H1 (cell line): ENCODE measurements around the gene PRKAR2B. TPM values are rescaled to one million over a fixed set of nuclear protein-coding genes. Genes with fewer than 3 reads are reported as not detected.

Experiments
- CTCF ChIA-PET: fragments of 300-600 bp; sonication (Branson Sonifier 250); formaldehyde crosslinking; loops from one replicate; lab custom pipeline; 2021; ENCODE audit not compliant: partially characterized antibody; lab: Charles Lee
- POLR2A ChIA-PET: fragments of 300-600 bp; sonication (Branson Sonifier 250); formaldehyde crosslinking; loops from one replicate; lab custom pipeline; 2021; ENCODE audit warnings: inconsistent platforms; ENCODE audit not compliant: partially characterized antibody; lab: Charles Lee
- DNase-seq, 2 experiments: peaks; one replicate each; pipeline versions ENCODE4 v3.0.0 to v3.0.0-alpha.2; 2010 to 2022; ENCODE audit warnings: low spot score in 2 of 2, low read depth in 1 of 2, mixed read lengths in 1 of 2
- FAIRE-seq: peaks from 2 replicates; lab custom pipeline; 2011; peaks lifted over from hg19 to GRCh38; lab: Jason Lieb, UNC
- H2AFZ ChIP-seq: 2 replicates; pipeline ENCODE4 v1.8.1; 2012; ENCODE audit warnings: low read length, inconsistent platforms
- H2AK5ac ChIP-seq: 2 replicates; pipeline ENCODE4 v1.6.1; 2013; ENCODE audit warnings: low read depth, low read length
- H2BK120ac ChIP-seq: replicated peaks from 2 replicates; pipeline ENCODE3; 2013; ENCODE audit warnings: low read depth, low read length, inconsistent platforms
- H2BK12ac ChIP-seq: 2 replicates; pipeline ENCODE4 v1.6.1; 2013; ENCODE audit warnings: low read depth, low read length
- H2BK15ac ChIP-seq: 2 replicates; pipeline ENCODE4 v1.6.1; 2013; ENCODE audit warnings: low read length
- H2BK20ac ChIP-seq: 2 replicates; pipeline ENCODE4 v1.6.1; 2013; ENCODE audit warnings: low read length
- H2BK5ac ChIP-seq: 2 replicates; pipeline ENCODE4 v1.6.1; 2013; ENCODE audit warnings: low read depth, low read length
- H3K14ac ChIP-seq: 2 replicates; pipeline ENCODE4 v1.6.1; 2013; ENCODE audit warnings: inconsistent platforms; ENCODE audit not compliant: insufficient read length
- H3K18ac ChIP-seq: 2 replicates; pipeline ENCODE4 v1.6.1; 2013; ENCODE audit warnings: low read length; ENCODE audit errors: extremely low read depth
- H3K23ac ChIP-seq: 2 replicates; pipeline ENCODE4 v1.6.1; 2013; ENCODE audit warnings: inconsistent platforms; ENCODE audit not compliant: insufficient read length
- H3K23me2 ChIP-seq: 2 replicates; pipeline ENCODE4 v1.6.1; 2013; ENCODE audit warnings: low read depth, low read length
- H3K27ac ChIP-seq: 2 replicates; pipeline ENCODE4 v1.6.1; 2011; ENCODE audit warnings: low read depth, low read length, inconsistent platforms
- H3K27me3 ChIP-seq, 4 experiments: replicated peaks in 1 of 4; 1 replicate in 1 of 4; 2 replicates in 3 of 4; pipeline versions ENCODE4 v1.6.1 to v1.8.1; 2011 to 2013; ENCODE audit warnings: low read length in 3 of 4, mild to moderate bottlenecking in 3 of 4, inconsistent platforms in 2 of 4, mixed read lengths in 2 of 4, moderate library complexity in 1 of 4; ENCODE audit not compliant: control insufficient read depth in 3 of 4, insufficient read depth in 3 of 4; ENCODE audit errors: extremely low read depth in 1 of 4
- H3K36me3 ChIP-seq, 4 experiments: 2 replicates each; pipeline versions ENCODE4 v1.6.1 to v1.8.1; 2011 to 2013; ENCODE audit warnings: mild to moderate bottlenecking in 4 of 4, low read length in 3 of 4, moderate library complexity in 2 of 4, control low read depth in 1 of 4, inconsistent platforms in 1 of 4; ENCODE audit not compliant: insufficient read depth in 4 of 4, control insufficient read depth in 2 of 4
- H3K4ac ChIP-seq: replicated peaks from 2 replicates; pipeline ENCODE3; 2013; ENCODE audit warnings: low read length, low read depth, mixed read lengths, inconsistent platforms; ENCODE audit not compliant: insufficient read length
- H3K4me1 ChIP-seq, 4 experiments: replicated peaks in 1 of 4; 1 replicate in 1 of 4; 2 replicates in 3 of 4; pipeline versions ENCODE4 v1.6.1 to v1.8.1; 2011 to 2013; ENCODE audit warnings: low read length in 3 of 4, inconsistent platforms in 2 of 4, mixed read lengths in 1 of 4; ENCODE audit not compliant: insufficient read depth in 4 of 4, control insufficient read depth in 3 of 4
- H3K4me2 ChIP-seq, 2 experiments: 2 replicates each; pipeline versions ENCODE4 v1.6.1 to v1.8.1; 2011 to 2013; ENCODE audit warnings: low read depth in 2 of 2, low read length in 2 of 2, control low read depth in 1 of 2, inconsistent platforms in 1 of 2, mild to moderate bottlenecking in 1 of 2; ENCODE audit not compliant: insufficient read depth in 1 of 2
- H3K4me3 ChIP-seq, 4 experiments: fragments of 200-600, 300-600 bp in 1 of 4; sonication (generic), shearing (Covaris generic), sonication (Bioruptor Twin) in 1 of 4; 2 replicates each; pipeline versions ENCODE4 v1.5.1 to v1.8.1; 2011 to 2016; ENCODE audit warnings: low read length in 4 of 4, low read depth in 3 of 4, control low read depth in 2 of 4, inconsistent platforms in 2 of 4, mild to moderate bottlenecking in 2 of 4, mixed read lengths in 1 of 4, moderate library complexity in 1 of 4; ENCODE audit not compliant: insufficient read depth in 2 of 4; ENCODE audit errors: extremely low read depth in 1 of 4
- H3K56ac ChIP-seq: replicated peaks from 2 replicates; pipeline ENCODE3; 2013; ENCODE audit warnings: low read depth, mild to moderate bottlenecking, mixed read lengths, low read length, inconsistent platforms; ENCODE audit not compliant: insufficient read length
- H3K79me1 ChIP-seq: 2 replicates; pipeline ENCODE4 v1.6.1; 2013; ENCODE audit warnings: low read depth, low read length, control low read depth
- H3K79me2 ChIP-seq, 2 experiments: 2 replicates each; pipeline versions ENCODE4 v1.6.1 to v1.8.1; 2012 to 2013; ENCODE audit warnings: low read length in 2 of 2, mild to moderate bottlenecking in 2 of 2, inconsistent platforms in 1 of 2; ENCODE audit not compliant: insufficient read depth in 2 of 2, control insufficient read depth in 1 of 2
- H3K9ac ChIP-seq, 4 experiments: replicated peaks in 1 of 4; 1 replicate in 1 of 4; 2 replicates in 3 of 4; pipeline versions ENCODE4 v1.6.1 to v1.8.1; 2011 to 2013; ENCODE audit warnings: low read depth in 3 of 4, low read length in 3 of 4, control low read depth in 2 of 4, mild to moderate bottlenecking in 2 of 4, moderate library complexity in 2 of 4, inconsistent platforms in 1 of 4; ENCODE audit errors: extremely low read depth in 1 of 4
- H3K9me3 ChIP-seq, 2 experiments: 2 replicates each; pipeline versions ENCODE4 v1.6.1 to v1.8.1; 2012 to 2013; ENCODE audit warnings: mild to moderate bottlenecking in 2 of 2, moderate library complexity in 2 of 2, control low read depth in 1 of 2, inconsistent platforms in 1 of 2, low read depth in 1 of 2, low read length in 1 of 2, mixed read lengths in 1 of 2; ENCODE audit not compliant: insufficient read depth in 2 of 2
- H4K20me1 ChIP-seq, 2 experiments: replicated peaks in 1 of 2; 2 replicates each; pipeline versions ENCODE3 to v1.8.1; 2011 to 2013; ENCODE audit warnings: inconsistent platforms in 2 of 2, low read length in 2 of 2, mild to moderate bottlenecking in 1 of 2; ENCODE audit not compliant: insufficient read depth in 2 of 2, control insufficient read depth in 1 of 2
- H4K5ac ChIP-seq: 2 replicates; pipeline ENCODE4 v1.6.1; 2013; ENCODE audit warnings: low read length, low read depth, mixed read lengths, inconsistent platforms; ENCODE audit not compliant: insufficient read length
- H4K8ac ChIP-seq: 2 replicates; pipeline ENCODE4 v1.8.0; 2013; ENCODE audit warnings: mild to moderate bottlenecking, moderate library complexity, low read length, inconsistent platforms; ENCODE audit not compliant: insufficient read depth; ENCODE audit errors: extremely low read depth
- H4K91ac ChIP-seq: replicated peaks from 2 replicates; pipeline ENCODE3; 2013; ENCODE audit warnings: low read length, mixed read lengths, inconsistent platforms; ENCODE audit not compliant: insufficient read length
- CHD2 ChIP-seq: IDR thresholded peaks from 2 replicates; pipeline ENCODE4 v1.6.1; 2012; ENCODE audit warnings: low read length, improper control_type of control experiment
- CREB1 ChIP-seq: IDR thresholded peaks from 2 replicates; pipeline ENCODE4 v1.6.1; 2012; ENCODE audit warnings: inconsistent platforms
- EGR1 ChIP-seq: IDR thresholded peaks from 2 replicates; pipeline ENCODE4 v1.6.1; 2011; ENCODE audit warnings: low read depth, low read length, borderline replicate concordance
- EP300 ChIP-seq, 2 experiments: IDR thresholded peaks; 1 replicate in 1 of 2; 2 replicates in 1 of 2; pipeline ENCODE4 v1.6.1; 2011 to 2012; ENCODE audit warnings: low read depth in 2 of 2, low read length in 2 of 2, mild to moderate bottlenecking in 2 of 2, borderline replicate concordance in 1 of 2, inconsistent platforms in 1 of 2, moderate library complexity in 1 of 2
- GTF2F1 ChIP-seq: IDR thresholded peaks from 2 replicates; pipeline ENCODE4 v1.6.1; 2012; ENCODE audit warnings: low read depth, low read length, improper control_type of control experiment, borderline replicate concordance
- KDM1A ChIP-seq: fragments of 200-600, 300-600 bp; sonication (generic); IDR thresholded peaks from 2 replicates; pipeline ENCODE4 v1.7.1; 2016; ENCODE audit warnings: mild to moderate bottlenecking, low read length, borderline replicate concordance
- KDM4A ChIP-seq: IDR thresholded peaks from one replicate; pipeline ENCODE4 v1.7.1; 2012; ENCODE audit warnings: low read depth, mild to moderate bottlenecking, moderate library complexity, low read length, inconsistent platforms; ENCODE audit not compliant: severe bottlenecking
- KDM5A ChIP-seq: fragments of 200-600 bp; IDR thresholded peaks from 2 replicates; pipeline ENCODE4 v1.7.1; 2012; ENCODE audit warnings: mild to moderate bottlenecking, low read length, inconsistent platforms, mixed read lengths
- NANOG ChIP-seq: IDR thresholded peaks from 2 replicates; pipeline ENCODE4 v1.6.1; 2011; ENCODE audit warnings: low read length, low read depth, mild to moderate bottlenecking, inconsistent platforms; ENCODE audit not compliant: insufficient read depth, poor library complexity, severe bottlenecking
- RXRA ChIP-seq: IDR thresholded peaks from 2 replicates; pipeline ENCODE4 v1.6.1; 2011; ENCODE audit warnings: low read depth, mild to moderate bottlenecking, low read length, moderate library complexity; ENCODE audit not compliant: insufficient read depth
- SIX5 ChIP-seq: IDR thresholded peaks from 2 replicates; pipeline ENCODE4 v1.6.1; 2011; ENCODE audit warnings: mild to moderate bottlenecking, low read depth, low read length
- SP2 ChIP-seq: IDR thresholded peaks from 2 replicates; pipeline ENCODE4 v1.6.1; 2012; ENCODE audit warnings: mild to moderate bottlenecking, low read length, inconsistent platforms
- SUZ12 ChIP-seq: fragments of 200-600 bp; sonication (generic); IDR thresholded peaks from 2 replicates; pipeline ENCODE4 v1.6.1; 2012; ENCODE audit warnings: mild to moderate bottlenecking, inconsistent platforms, low read length, moderate library complexity, mixed read lengths
- YY1 ChIP-seq: IDR thresholded peaks from 2 replicates; pipeline ENCODE4 v1.6.1; 2011; ENCODE audit warnings: low read depth, mild to moderate bottlenecking, low read length
- polyA plus RNA-seq, 7 experiments: library from polyadenylated mRNA; depleted of rRNA in 3 of 7; stranded (reverse) in 5 of 7; unstranded in 2 of 7; fragments of >200 nt in 5 of 7; fragments of 200-250 nt in 2 of 7; gene quantifications; 1 replicate in 5 of 7; 2 replicates in 1 of 7; 4 replicates in 1 of 7; pipeline versions ENCODE4 v1.2.1 to v1.2.3, GENCODE V29; 2011 to 2013; ENCODE audit warnings: missing spikeins in 2 of 7, mixed read lengths in 2 of 7
- total RNA-seq: library from RNA; stranded (reverse); fragmentation: NEBNext Ultra II Directional; extraction: Animal tissue kit (Norgen Biotek cat#: 25700); gene quantifications from 2 replicates; pipeline ENCODE4 v1.2.1, GENCODE V29; 2021

PRKAR2B gene
- total and polyA plus RNA-seq, 2 of the 8 experiments (the other 6 are each of a cell fraction or from before 2014, with no cell fraction given): 10.4 to 37.0 TPM

DNA sequence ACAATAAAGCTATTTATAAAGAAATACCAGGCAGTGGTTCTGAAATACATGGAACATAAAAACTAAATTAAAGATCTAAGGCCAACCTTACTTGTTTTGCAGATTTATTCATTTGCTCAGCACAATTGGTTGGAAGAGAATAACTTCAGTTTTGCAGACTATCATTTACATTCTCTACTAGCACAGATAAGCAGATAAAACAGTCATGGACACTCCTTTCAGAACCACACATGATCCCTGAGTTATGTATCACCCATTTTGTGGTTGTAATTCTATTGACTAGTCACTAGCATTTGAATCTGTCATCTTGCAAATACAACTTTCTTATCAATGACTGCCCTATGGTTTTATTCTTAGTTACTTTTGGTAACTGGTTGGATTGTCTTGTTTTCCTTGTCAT lies 45.1 kb downstream of the PRKAR2B start:
- no peaks in the 10 kb centered on the region; the same call in 1 of the 2 replicates for H3K23me2 ChIP-seq
- H3K23ac ChIP-seq: no peak overlapping the region
- H3K79me2 ChIP-seq: peaks cover 0 to 2% of the 10 kb centered on the region in 2 experiments; a peak in 1 of 4 replicates
- no peak overlapping the region for H3K4ac ChIP-seq
- no peak overlapping the region for H2BK120ac ChIP-seq
- no peaks in the 10 kb centered on the region for H3K27me3 ChIP-seq
- H4K91ac ChIP-seq: no peak overlapping the region
- H4K20me1 ChIP-seq: no peaks in the 10 kb centered on the region
- TF ChIP-seq KDM1A (no peak), RXRA (no peak), SUZ12 (no peak), GTF2F1 (no peak), EP300 (IDR thresholded peaks at IDR 0.05; ENCODE audit: borderline replicate concordance in 1 of 2, low read depth in 2 of 2, low read length in 2 of 2) (no peak), SP2 (no peak), KDM5A (no peak), CREB1 (no peak), YY1 (no peak), CHD2 (no peak), NANOG (no peak), EGR1 (no peak), KDM4A (no peak), SIX5 (no peak)
- TF ChIP-seq, all 59 proteins: peak for 0
- Histone ChIP-seq H3K36me3 (no peaks in the 10 kb centered on the region), H3K4me3 (no peak overlapping the region), H3K27ac (no peak overlapping the region), H2AFZ (no peak overlapping the region), H2BK15ac (no peak overlapping the region), H3K56ac (no peak overlapping the region), H3K9ac (no peak overlapping the region), H2BK12ac (no peak overlapping the region), H3K18ac (no peak overlapping the region), H4K8ac (no peak overlapping the region), H2AK5ac (no peak overlapping the region), H3K14ac (no peak overlapping the region), H3K9me3 (no peaks in the 10 kb centered on the region), H2BK20ac (no peak overlapping the region), H4K5ac (no peak overlapping the region), H3K79me1 (peaks cover 2% of the 10 kb centered on the region), H3K4me1 (peaks cover 0 to 7% (median 3%) of the 10 kb centered on the region in 4 experiments; a peak in 2 of 7 replicates), H3K4me2 (no peak overlapping the region), H2BK5ac (no peak overlapping the region)
- ChIA-PET POLR2A (interaction anchor here (0.9 kb wide), 1 partner anchor 14 kb away, joined by 3 read pairs; no protein-coding TSS in a partner anchor), CTCF (interaction anchor here (0.6 to 2.1 kb wide), 2 partner anchors 60 to 1790 kb away, joined by 3 to 5 read pairs; no protein-coding TSS in a partner anchor)
- FAIRE-seq (no peak), DNase-seq (no peak)
